Ascending aorta (tissue), 2 donors: ENCODE measurements around the gene LMF2. TPM values are rescaled to one million over a fixed set of nuclear protein-coding genes. Genes with fewer than 3 reads are reported as not detected.

Experiments used
- DNase-seq, 2 donors: peaks; one replicate each; pipeline ENCODE4 v3.0.0-alpha.2; 2019; ENCODE audit warnings: low spot score in 2 of 2
- H3K27ac ChIP-seq, 2 donors: fragments of 200-600 bp; sonication (generic); one replicate each; pipeline ENCODE4 v1.5.1; 2016 to 2017; ENCODE audit warnings: mild to moderate bottlenecking in 1 of 2
- H3K27me3 ChIP-seq: fragments of 200-600 bp; sonication (generic); one replicate; pipeline ENCODE4 v1.5.1; 2017
- H3K36me3 ChIP-seq, 2 donors: fragments of 200-600 bp; sonication (generic); one replicate each; pipeline ENCODE4 v1.5.1; 2016
- H3K4me1 ChIP-seq, 2 donors: fragments of 200-600 bp; sonication (generic); one replicate each; pipeline ENCODE4 v1.5.1; 2016 to 2017; ENCODE audit warnings: mild to moderate bottlenecking in 1 of 2
- H3K4me3 ChIP-seq, 2 donors: fragments of 200-600 bp; sonication (generic); one replicate each; pipeline ENCODE4 v1.5.1; 2016 to 2017; ENCODE audit warnings: mild to moderate bottlenecking in 1 of 2
- H3K9me3 ChIP-seq, 2 donors: fragments of 200-600 bp; sonication (generic); one replicate each; pipeline ENCODE4 v1.5.1; 2016
- intact Hi-C: fragments of 100-400 bp; cut with DNase I; formaldehyde crosslinking; loops from one replicate; pipeline ENCODE4 v1.15.1; 2023
- total RNA-seq: library from RNA; depleted of rRNA; stranded (reverse); fragments of >200 nt; gene quantifications from one replicate; pipeline ENCODE4 v1.1.0, GENCODE V29; 2016
- TF ChIP-seq, protein P1 (sequence below), 3 experiments: fragments of 200-600 bp in 2 of 3; fragments of 450-650 bp in 1 of 3; sonication (generic) in 2 of 3; IDR thresholded peaks; one replicate each; pipeline ENCODE4 v1.5.1; 2016 to 2019; ENCODE audit warnings: antibody characterized with exemption in 3 of 3, mild to moderate bottlenecking in 1 of 3, moderate library complexity in 1 of 3

LMF2 gene
- total RNA-seq, 1 donor from 2014 or later = 119 TPM

DNA sequence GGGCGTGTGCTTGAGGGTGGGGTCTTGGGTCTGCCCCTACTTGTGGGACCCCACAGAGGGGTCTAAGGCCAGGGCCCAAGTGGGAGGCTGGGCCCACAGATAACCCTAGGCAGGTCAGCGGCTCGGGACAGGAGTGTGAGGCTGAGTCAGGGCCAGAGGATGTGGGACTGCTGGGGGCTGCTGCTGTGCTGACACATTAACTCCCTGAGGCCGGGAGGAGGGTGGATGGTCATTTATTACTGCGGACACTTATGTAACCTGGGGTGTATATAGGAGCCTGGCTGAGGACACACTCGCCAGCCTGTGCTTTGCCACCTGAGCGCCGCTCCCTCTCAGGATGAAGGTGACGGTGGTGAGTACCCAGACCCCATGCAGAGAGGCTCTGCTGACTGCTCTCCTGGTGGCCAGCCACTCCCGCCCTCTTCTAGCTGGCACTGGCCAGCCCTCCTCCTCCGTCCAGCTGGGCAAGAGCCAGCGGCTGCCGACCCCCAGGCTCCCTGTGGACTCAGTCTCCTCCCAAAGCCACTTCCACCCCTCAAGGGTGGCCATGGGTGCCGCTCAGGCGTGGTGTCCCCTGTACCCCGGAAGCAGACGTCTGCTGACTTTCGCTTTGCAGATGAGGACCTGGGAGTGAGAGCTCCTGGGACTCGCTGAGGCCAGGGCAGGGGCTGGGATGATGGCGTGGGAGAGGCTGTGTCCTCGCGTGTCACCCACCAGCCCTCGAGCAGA, 20.8 kb downstream of the LMF2 start, which contains the start of gene MIOX:
MIOX (plus strand) TSS at position 299 of the 729 bp plus-strand sequence; CDS start at position 338, 39 bp downstream.
- TF ChIP-seq, protein P1, sequence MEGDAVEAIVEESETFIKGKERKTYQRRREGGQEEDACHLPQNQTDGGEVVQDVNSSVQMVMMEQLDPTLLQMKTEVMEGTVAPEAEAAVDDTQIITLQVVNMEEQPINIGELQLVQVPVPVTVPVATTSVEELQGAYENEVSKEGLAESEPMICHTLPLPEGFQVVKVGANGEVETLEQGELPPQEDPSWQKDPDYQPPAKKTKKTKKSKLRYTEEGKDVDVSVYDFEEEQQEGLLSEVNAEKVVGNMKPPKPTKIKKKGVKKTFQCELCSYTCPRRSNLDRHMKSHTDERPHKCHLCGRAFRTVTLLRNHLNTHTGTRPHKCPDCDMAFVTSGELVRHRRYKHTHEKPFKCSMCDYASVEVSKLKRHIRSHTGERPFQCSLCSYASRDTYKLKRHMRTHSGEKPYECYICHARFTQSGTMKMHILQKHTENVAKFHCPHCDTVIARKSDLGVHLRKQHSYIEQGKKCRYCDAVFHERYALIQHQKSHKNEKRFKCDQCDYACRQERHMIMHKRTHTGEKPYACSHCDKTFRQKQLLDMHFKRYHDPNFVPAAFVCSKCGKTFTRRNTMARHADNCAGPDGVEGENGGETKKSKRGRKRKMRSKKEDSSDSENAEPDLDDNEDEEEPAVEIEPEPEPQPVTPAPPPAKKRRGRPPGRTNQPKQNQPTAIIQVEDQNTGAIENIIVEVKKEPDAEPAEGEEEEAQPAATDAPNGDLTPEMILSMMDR (IDR thresholded peaks at IDR 0.05) = no peak
- intact Hi-C loops = no loop called here
- no peak for DNase-seq
- no peaks in the 10 kb centered on the region for H3K36me3 ChIP-seq
- peaks cover 10% of the 10 kb centered on the region for H3K27me3 ChIP-seq
- H3K4me1 ChIP-seq = peaks cover 0 to 1% of the 10 kb centered on the region in 2 donors
- H3K4me3 ChIP-seq = no peak within 1 kb of the TSS
- H3K27ac ChIP-seq = no peak within 1 kb of the TSS
- no peaks in the 10 kb centered on the region for H3K9me3 ChIP-seq

DNA sequence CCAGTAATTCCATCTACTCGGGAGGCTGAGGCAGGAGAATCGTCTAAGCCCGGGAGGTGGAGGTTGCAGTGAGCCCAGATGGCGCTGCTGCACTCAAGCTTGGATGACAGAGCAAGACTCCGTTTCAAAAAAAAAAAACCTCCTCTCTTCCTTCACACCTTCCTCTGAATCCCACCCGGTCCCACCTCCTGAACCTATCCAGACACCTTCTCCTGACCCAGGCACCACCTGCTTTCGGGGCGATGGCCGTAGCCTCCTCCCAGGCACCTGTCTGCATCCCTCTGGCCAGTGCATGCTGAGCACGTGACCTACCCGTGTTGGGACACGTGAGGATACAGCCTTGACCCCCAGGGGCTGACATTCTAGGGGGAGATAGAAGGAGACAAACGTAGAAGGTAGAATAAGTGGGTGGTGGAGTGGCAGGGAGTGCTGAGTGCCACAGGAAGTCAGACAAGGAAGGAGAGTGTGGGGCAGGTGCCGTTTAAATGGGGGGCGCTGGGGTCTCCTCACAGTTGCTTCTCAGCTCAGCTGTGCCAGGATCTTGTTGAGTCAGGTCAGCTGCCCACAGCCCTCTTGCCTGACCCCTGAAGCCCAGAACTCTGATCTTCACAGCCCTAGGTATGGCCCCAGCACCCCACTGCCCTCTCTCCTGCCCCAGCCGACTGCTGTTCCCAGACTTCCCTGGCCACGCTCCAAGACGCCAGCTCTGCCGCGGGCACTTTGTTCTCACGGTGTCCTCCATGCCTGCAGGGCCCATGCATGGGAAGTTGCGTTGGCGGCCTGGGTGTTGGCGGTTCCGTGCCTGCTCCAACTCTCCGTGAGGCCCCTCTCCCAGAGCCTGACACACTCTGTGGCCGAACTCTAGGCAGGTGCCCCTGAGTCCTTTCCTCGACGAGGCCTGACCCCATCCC, 22.0 kb downstream of the LMF2 start:
- Histone ChIP-seq H3K4me3 (no peak overlapping the region), H3K9me3 (no peaks in the 10 kb centered on the region), H3K27me3 (peaks cover 20% of the 10 kb centered on the region), H3K36me3 (no peaks in the 10 kb centered on the region), H3K27ac (no peak overlapping the region), H3K4me1 (peaks cover 0 to 3% of the 10 kb centered on the region in 2 donors)
- intact Hi-C loops = no loop called here
- no peak for DNase-seq
- TF ChIP-seq, protein P1 (IDR thresholded peaks at IDR 0.05) = no peak

DNA sequence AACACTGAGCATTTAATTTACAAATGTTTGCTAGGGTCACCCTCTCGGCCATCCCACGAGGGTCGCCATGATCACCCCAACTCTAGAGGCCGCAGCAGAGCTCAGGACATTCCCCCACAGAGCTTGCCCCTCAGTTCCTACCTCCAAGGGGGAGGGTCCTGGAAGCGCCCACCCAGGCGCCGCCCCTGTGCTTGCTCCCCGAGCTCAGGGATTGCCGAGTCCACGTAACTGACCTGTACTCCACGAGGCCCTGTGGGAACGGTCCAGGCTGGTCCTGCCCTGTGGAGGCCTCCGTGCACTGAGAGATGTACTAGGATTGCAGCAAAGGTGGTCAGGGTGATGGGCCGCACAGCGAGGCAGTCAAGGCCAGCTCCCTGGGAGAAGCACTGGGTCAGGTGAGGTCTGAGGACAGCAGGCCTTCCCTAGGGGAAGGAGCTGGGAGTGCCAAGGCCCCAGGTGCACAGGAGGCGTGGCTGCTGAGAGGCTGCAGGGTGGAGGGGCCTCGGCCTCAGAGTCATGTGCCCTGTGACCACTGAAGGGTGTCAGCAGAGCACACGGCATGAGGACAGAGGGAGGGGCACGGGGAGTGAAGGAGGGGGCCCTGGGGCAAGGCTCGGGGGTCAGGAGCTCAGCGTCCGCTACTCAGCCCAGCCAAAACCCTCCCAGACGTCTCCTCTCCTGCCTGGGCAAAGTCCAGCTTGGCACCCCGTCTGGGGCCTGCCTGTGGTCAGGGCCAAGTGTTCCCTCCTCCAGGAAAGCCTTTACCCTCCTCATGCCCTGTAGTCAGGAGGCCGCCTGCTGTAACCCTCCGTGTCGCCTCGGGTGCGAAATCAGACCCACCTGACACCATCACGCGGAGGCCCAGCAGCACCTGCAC, 23.3 kb downstream of the LMF2 start:
- TF ChIP-seq, protein P1 (IDR thresholded peaks at IDR 0.05) = no peak
- DNase-seq = no peak
- H3K27ac ChIP-seq = no peak overlapping the region
- H3K9me3 ChIP-seq = no peaks in the 10 kb centered on the region
- intact Hi-C loops = no loop called here
- H3K4me3 ChIP-seq = no peak overlapping the region
- H3K27me3 ChIP-seq = peaks cover 20% of the 10 kb centered on the region
- no peaks in the 10 kb centered on the region for H3K36me3 ChIP-seq
- peaks cover 0 to 3% of the 10 kb centered on the region in 2 donors for H3K4me1 ChIP-seq

DNA sequence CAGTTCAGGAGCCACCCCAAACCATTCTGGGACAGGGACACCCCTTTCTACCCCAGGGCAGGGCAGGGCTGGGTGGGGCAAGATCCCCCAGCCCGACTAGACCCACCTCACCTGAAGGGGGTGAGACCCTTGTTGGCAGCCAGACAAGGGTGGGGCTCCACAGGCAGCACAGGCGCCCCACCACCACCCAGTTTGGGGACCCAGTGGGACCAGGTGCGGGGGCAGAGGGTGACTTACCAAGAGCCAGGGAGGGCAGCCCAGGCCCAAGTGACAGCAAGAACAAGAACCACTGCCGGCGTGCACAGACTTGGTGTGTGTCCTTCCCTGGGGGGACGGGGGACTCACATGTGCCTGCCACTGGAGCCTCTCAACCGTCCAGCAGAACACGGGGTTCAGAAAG, 23.9 kb downstream of the LMF2 start:
- TF ChIP-seq, protein P1 (IDR thresholded peaks at IDR 0.05) = no peak
- Histone ChIP-seq H3K9me3 (no peaks in the 10 kb centered on the region), H3K27ac (no peak overlapping the region), H3K4me1 (peaks cover 0 to 3% of the 10 kb centered on the region in 2 donors), H3K4me3 (no peak overlapping the region), H3K27me3 (peaks cover 20% of the 10 kb centered on the region), H3K36me3 (no peaks in the 10 kb centered on the region)
- intact Hi-C loops = no loop called here
- DNase-seq = no peak

DNA sequence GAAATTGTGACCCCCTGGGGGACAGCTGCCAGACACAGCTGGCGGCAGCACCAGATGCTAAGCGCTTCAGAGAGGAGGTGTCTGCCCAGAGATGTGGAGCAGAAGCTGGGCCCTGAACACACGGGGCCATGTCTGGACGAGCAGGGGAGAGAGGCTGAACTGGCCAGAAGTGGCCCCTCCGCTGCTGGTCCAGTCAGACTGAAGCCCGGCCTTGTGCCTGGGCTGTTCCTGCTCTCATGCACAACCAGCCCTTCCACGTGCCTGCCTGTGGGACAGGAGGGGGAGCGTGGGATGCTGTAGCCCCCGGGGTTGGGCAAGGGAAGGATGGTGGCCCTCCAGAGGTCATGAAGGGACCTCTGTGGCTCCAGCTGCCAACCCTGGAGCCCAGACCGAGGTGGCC, 24.4 kb downstream of the LMF2 start:
- intact Hi-C loops = no loop called here
- Histone ChIP-seq H3K27me3 (peaks cover 20% of the 10 kb centered on the region), H3K9me3 (no peaks in the 10 kb centered on the region), H3K4me1 (peaks cover 0 to 3% of the 10 kb centered on the region in 2 donors), H3K4me3 (no peak overlapping the region), H3K27ac (no peak overlapping the region), H3K36me3 (no peaks in the 10 kb centered on the region)
- no peak for DNase-seq
- TF ChIP-seq, protein P1 (IDR thresholded peaks at IDR 0.05) = no peak
